OCI-LY1 (cell line): ENCODE measurements around the gene BMPR1A.

Experiments used
- EZH2 ChIP-seq: fragments of 200-600 bp; sonication (generic), shearing (Covaris generic); IDR thresholded peaks from 2 replicates; pipeline ENCODE4 v1.8.0; 2017; ENCODE audit warnings: borderline replicate concordance, mixed run types, mild to moderate bottlenecking, antibody characterized with exemption, low read length, moderate library complexity, mixed read lengths
- TF ChIP-seq, protein P1 (sequence below): fragments of 200-600 bp; sonication (generic), shearing (Covaris generic); IDR thresholded peaks from 2 replicates; pipeline ENCODE4 v1.5.1; 2017; ENCODE audit warnings: mild to moderate bottlenecking, antibody characterized with exemption, low read length, moderate library complexity, mixed read lengths

DNA sequence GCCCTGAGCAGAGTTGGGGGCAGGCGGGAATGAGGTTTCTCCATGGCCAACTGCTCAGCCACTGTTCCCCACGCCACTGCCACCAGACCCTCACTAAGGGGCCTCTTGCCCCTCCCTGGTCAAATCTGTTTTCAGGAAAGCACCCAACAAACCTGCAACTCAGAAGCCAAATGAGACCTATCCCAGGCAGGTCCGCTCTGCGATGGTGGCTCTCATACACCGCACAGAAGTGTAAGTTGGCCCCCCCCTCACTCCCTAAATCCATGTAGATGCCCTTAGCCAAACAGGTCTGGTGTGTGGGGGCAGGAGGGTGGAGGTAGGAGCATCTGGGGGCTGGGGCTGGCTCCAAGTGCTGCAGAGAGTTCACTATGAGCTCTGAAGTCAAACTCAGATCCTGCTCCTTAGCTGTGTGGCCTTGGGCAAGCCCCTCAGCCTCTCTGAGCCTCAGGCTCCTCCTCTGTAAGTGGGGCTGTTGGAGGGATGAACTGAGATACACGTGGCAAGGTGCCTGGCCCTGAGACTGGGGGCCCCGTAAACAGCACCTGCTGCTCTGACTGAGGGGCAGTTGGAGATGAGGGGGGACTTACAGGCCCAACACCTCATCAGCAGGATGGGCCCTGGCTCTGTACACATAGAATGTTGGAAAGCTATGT, 199.9 kb downstream of the BMPR1A start:
- TF ChIP-seq, protein P1, sequence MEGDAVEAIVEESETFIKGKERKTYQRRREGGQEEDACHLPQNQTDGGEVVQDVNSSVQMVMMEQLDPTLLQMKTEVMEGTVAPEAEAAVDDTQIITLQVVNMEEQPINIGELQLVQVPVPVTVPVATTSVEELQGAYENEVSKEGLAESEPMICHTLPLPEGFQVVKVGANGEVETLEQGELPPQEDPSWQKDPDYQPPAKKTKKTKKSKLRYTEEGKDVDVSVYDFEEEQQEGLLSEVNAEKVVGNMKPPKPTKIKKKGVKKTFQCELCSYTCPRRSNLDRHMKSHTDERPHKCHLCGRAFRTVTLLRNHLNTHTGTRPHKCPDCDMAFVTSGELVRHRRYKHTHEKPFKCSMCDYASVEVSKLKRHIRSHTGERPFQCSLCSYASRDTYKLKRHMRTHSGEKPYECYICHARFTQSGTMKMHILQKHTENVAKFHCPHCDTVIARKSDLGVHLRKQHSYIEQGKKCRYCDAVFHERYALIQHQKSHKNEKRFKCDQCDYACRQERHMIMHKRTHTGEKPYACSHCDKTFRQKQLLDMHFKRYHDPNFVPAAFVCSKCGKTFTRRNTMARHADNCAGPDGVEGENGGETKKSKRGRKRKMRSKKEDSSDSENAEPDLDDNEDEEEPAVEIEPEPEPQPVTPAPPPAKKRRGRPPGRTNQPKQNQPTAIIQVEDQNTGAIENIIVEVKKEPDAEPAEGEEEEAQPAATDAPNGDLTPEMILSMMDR, result no peak
- TF ChIP-seq EZH2, result no peak
